ENCODE measurements around the gene TNNT2.
A peak's percentile ranks its signal among the peaks of the same experiment; 100 is the strongest.

The TNNT2 gene

DNA sequence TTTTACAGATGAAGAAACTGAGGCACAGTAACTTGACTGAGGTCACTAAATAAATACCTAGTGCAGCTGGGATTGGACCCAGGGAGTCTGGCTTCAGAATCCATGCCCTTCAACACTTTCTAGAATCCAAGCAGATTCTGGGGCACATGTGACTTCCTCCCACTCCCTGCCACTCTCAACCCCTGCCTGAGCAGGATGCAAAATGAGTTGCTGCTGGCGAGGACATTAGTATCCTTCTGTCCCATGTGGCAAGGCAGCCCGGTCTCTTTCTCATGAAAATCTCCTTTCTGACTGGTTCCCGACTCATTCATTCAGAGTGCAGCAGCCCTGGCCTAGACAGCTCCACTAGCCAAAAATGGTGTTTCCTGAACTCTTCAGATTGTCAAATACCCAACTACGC, 28.4 kb downstream of the TNNT2 start:
- DNase-seq: no peak
- no peaks in the 10 kb centered on the region for H3K79me1 ChIP-seq (ENCODE audit: low read length)
- no peak overlapping the region for H3K4me2 ChIP-seq (ENCODE audit: low read length)
- H3K4ac ChIP-seq (ENCODE audit: low read depth, low read length): no peak overlapping the region
- no peak overlapping the region for H2BK5ac ChIP-seq (ENCODE audit: low read length)
- H3K4me1 ChIP-seq (ENCODE audit: control insufficient read depth, low read depth, low read length): no peaks in the 10 kb centered on the region
- no peak overlapping the region for H3K27ac ChIP-seq (ENCODE audit: low read depth, low read length)
- H2BK15ac ChIP-seq (replicated peaks; ENCODE audit: low read depth): no peak overlapping the region
- H3K56ac ChIP-seq (ENCODE audit: low read length): no peak overlapping the region
- H3K36me3 ChIP-seq (ENCODE audit: control insufficient read depth, insufficient read depth, low read length): no peaks in the 10 kb centered on the region
- no peak overlapping the region for H4K8ac ChIP-seq (ENCODE audit: low read depth, low read length)
- no peak overlapping the region for H2BK120ac ChIP-seq (ENCODE audit: low read depth, low read length)
- H3K4me3 ChIP-seq (ENCODE audit: low read length): no peak overlapping the region
- no peak overlapping the region for H3K23ac ChIP-seq (ENCODE audit: low read length)
- no peak overlapping the region for H2AK5ac ChIP-seq (ENCODE audit: low read length)
- no peak overlapping the region for H3K18ac ChIP-seq (ENCODE audit: low read length)
- H4K5ac ChIP-seq (ENCODE audit: low read length): no peak overlapping the region
- no CpG with 5 or more reads among the region's 4 CpGs for WGBS (ENCODE audit: extremely low coverage, insufficient coverage, low lambda C conversion rate)
- no peaks in the 10 kb centered on the region for H3K27me3 ChIP-seq (ENCODE audit: insufficient read depth, low read length, poor library complexity)
- no peak overlapping the region for H3K9ac ChIP-seq (ENCODE audit: low read length)
- H3K79me2 ChIP-seq (ENCODE audit: control insufficient read depth, insufficient read depth, low read length): no peaks in the 10 kb centered on the region

- no peaks in the 10 kb centered on the region for H3K27me3 ChIP-seq (ENCODE audit: insufficient read depth, low read length, poor library complexity)
- DNase-seq: peak; percentile 84
- H4K5ac ChIP-seq (ENCODE audit: low read length): no peak overlapping the region
- no peak overlapping the region for H2BK15ac ChIP-seq (replicated peaks; ENCODE audit: low read depth)
- no peaks in the 10 kb centered on the region for H3K4me1 ChIP-seq (ENCODE audit: control insufficient read depth, low read depth, low read length)
- no peak overlapping the region for H3K4me3 ChIP-seq (ENCODE audit: low read length)
- peak overlapping the region; percentile 74 for H3K56ac ChIP-seq (ENCODE audit: low read length)
- H3K4me2 ChIP-seq (ENCODE audit: low read length): no peak overlapping the region
- H3K79me1 ChIP-seq (ENCODE audit: low read length): no peaks in the 10 kb centered on the region
- WGBS (ENCODE audit: extremely low coverage, insufficient coverage, low lambda C conversion rate): no CpG with 5 or more reads among the region's 6 CpGs
- H3K36me3 ChIP-seq (ENCODE audit: control insufficient read depth, insufficient read depth, low read length): no peaks in the 10 kb centered on the region
- H3K27ac ChIP-seq (ENCODE audit: low read depth, low read length): no peak overlapping the region
- H3K4ac ChIP-seq (ENCODE audit: low read depth, low read length): no peak overlapping the region
- H4K8ac ChIP-seq (ENCODE audit: low read depth, low read length): no peak overlapping the region
- H2AK5ac ChIP-seq (ENCODE audit: low read length): no peak overlapping the region
- H2BK120ac ChIP-seq (ENCODE audit: low read depth, low read length): no peak overlapping the region
- H3K9ac ChIP-seq (ENCODE audit: low read length): no peak overlapping the region
- H3K79me2 ChIP-seq (ENCODE audit: control insufficient read depth, insufficient read depth, low read length): no peaks in the 10 kb centered on the region
- no peak overlapping the region for H2BK5ac ChIP-seq (ENCODE audit: low read length)
- H3K23ac ChIP-seq (ENCODE audit: low read length): no peak overlapping the region
- no peak overlapping the region for H3K18ac ChIP-seq (ENCODE audit: low read length)
Measured at GRCh38 chr1:201348211-201348566, 29.3 kb downstream of the TNNT2 start.

GRCh38 chr1:201347498-201348210, 29.8 kb downstream of the TNNT2 start:
- no peak overlapping the region for H3K9ac ChIP-seq (ENCODE audit: low read length)
- H2BK5ac ChIP-seq (ENCODE audit: low read length): no peak overlapping the region
- no peak overlapping the region for H4K8ac ChIP-seq (ENCODE audit: low read depth, low read length)
- WGBS (ENCODE audit: extremely low coverage, insufficient coverage, low lambda C conversion rate): no CpG with 5 or more reads among the region's 7 CpGs
- no peak overlapping the region for H4K5ac ChIP-seq (ENCODE audit: low read length)
- H3K79me1 ChIP-seq (ENCODE audit: low read length): no peaks in the 10 kb centered on the region
- H3K18ac ChIP-seq (ENCODE audit: low read length): no peak overlapping the region
- H3K27ac ChIP-seq (ENCODE audit: low read depth, low read length): no peak overlapping the region
- no peak overlapping the region for H3K23ac ChIP-seq (ENCODE audit: low read length)
- H3K27me3 ChIP-seq (ENCODE audit: insufficient read depth, low read length, poor library complexity): no peaks in the 10 kb centered on the region
- no peak overlapping the region for H3K4me2 ChIP-seq (ENCODE audit: low read length)
- H3K4me3 ChIP-seq (ENCODE audit: low read length): no peak overlapping the region
- no peaks in the 10 kb centered on the region for H3K79me2 ChIP-seq (ENCODE audit: control insufficient read depth, insufficient read depth, low read length)
- no peak overlapping the region for H2AK5ac ChIP-seq (ENCODE audit: low read length)
- H3K4me1 ChIP-seq (ENCODE audit: control insufficient read depth, low read depth, low read length): no peaks in the 10 kb centered on the region
- no peak overlapping the region for H3K4ac ChIP-seq (ENCODE audit: low read depth, low read length)
- H3K56ac ChIP-seq (ENCODE audit: low read length): no peak overlapping the region
- H3K36me3 ChIP-seq (ENCODE audit: control insufficient read depth, insufficient read depth, low read length): no peaks in the 10 kb centered on the region
- H2BK120ac ChIP-seq (ENCODE audit: low read depth, low read length): no peak overlapping the region
- no peak for DNase-seq
- no peak overlapping the region for H2BK15ac ChIP-seq (replicated peaks; ENCODE audit: low read depth)

- no peak for DNase-seq
- H2AK5ac ChIP-seq (ENCODE audit: low read length): no peak overlapping the region
- no peaks in the 10 kb centered on the region for H3K79me1 ChIP-seq (ENCODE audit: low read length)
Measured at GRCh38 chr1:201346987-201347386, 30.5 kb downstream of the TNNT2 start.

DNA sequence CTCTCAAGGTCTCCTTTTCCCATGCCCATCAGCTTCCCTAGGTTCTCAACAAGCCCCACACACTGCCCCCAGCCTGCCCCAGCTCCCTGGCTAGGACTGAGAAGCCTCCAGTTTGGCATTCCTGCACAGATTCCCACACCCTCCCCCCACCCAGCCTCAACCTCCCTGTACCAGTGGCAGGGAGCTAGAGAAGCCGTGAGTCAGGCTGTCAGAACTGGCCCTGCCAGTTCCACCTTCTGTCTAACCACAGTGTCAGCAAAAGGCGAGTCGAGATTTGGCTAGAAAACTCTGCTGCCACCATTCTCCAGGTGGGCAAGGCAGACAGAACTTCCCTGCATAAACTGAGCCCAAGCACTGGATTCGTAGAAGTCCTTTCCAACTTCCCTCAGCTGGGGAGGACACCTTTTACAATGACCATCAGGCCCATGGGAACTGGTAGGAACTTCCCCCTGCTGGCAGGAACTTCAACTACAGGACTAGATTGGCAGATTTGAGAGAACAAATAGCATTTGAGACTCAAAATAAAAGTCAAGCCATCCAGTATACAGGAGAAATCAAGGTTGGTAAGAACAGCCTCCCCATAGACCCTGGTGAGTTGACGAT, 31.0 kb downstream of the TNNT2 start:
- peak; percentile 88 for DNase-seq
- H2BK120ac ChIP-seq (ENCODE audit: low read depth, low read length): no peak overlapping the region
- H3K79me2 ChIP-seq (ENCODE audit: control insufficient read depth, insufficient read depth, low read length): no peaks in the 10 kb centered on the region

More at GRCh38 chr1:201346987-201347386, 30.5 kb downstream of the TNNT2 start:
- WGBS (ENCODE audit: extremely low coverage, insufficient coverage, low lambda C conversion rate): no CpG with 5 or more reads among the region's 2 CpGs
- H3K79me2 ChIP-seq (ENCODE audit: control insufficient read depth, insufficient read depth, low read length): no peaks in the 10 kb centered on the region
- no peak overlapping the region for H3K9ac ChIP-seq (ENCODE audit: low read length)
- no peak overlapping the region for H3K23ac ChIP-seq (ENCODE audit: low read length)
- no peak overlapping the region for H3K4ac ChIP-seq (ENCODE audit: low read depth, low read length)
- no peak overlapping the region for H3K27ac ChIP-seq (ENCODE audit: low read depth, low read length)
- H2BK120ac ChIP-seq (ENCODE audit: low read depth, low read length): no peak overlapping the region
- no peak overlapping the region for H4K8ac ChIP-seq (ENCODE audit: low read depth, low read length)
- no peak overlapping the region for H3K56ac ChIP-seq (ENCODE audit: low read length)
- no peaks in the 10 kb centered on the region for H3K27me3 ChIP-seq (ENCODE audit: insufficient read depth, low read length, poor library complexity)
- H3K4me1 ChIP-seq (ENCODE audit: control insufficient read depth, low read depth, low read length): no peaks in the 10 kb centered on the region
- H4K5ac ChIP-seq (ENCODE audit: low read length): no peak overlapping the region
- H3K4me2 ChIP-seq (ENCODE audit: low read length): no peak overlapping the region
- no peak overlapping the region for H2BK5ac ChIP-seq (ENCODE audit: low read length)
- H3K36me3 ChIP-seq (ENCODE audit: control insufficient read depth, insufficient read depth, low read length): no peaks in the 10 kb centered on the region
- H3K4me3 ChIP-seq (ENCODE audit: low read length): no peak overlapping the region
- no peak overlapping the region for H3K18ac ChIP-seq (ENCODE audit: low read length)
- no peak overlapping the region for H2BK15ac ChIP-seq (replicated peaks; ENCODE audit: low read depth)

GRCh38 chr1:201345081-201345355, 32.5 kb downstream of the TNNT2 start:
- H3K36me3 ChIP-seq (ENCODE audit: control insufficient read depth, insufficient read depth, low read length): no peaks in the 10 kb centered on the region
- H2BK5ac ChIP-seq (ENCODE audit: low read length): no peak overlapping the region
- H3K79me2 ChIP-seq (ENCODE audit: control insufficient read depth, insufficient read depth, low read length): no peaks in the 10 kb centered on the region
- no peak overlapping the region for H3K18ac ChIP-seq (ENCODE audit: low read length)
- H2BK120ac ChIP-seq (ENCODE audit: low read depth, low read length): no peak overlapping the region
- H3K4ac ChIP-seq (ENCODE audit: low read depth, low read length): no peak overlapping the region
- H3K4me2 ChIP-seq (ENCODE audit: low read length): no peak overlapping the region
- H4K8ac ChIP-seq (ENCODE audit: low read depth, low read length): no peak overlapping the region
- no peak overlapping the region for H3K4me3 ChIP-seq (ENCODE audit: low read length)
- no peak overlapping the region for H2BK15ac ChIP-seq (replicated peaks; ENCODE audit: low read depth)
- H3K27ac ChIP-seq (ENCODE audit: low read depth, low read length): no peak overlapping the region
- H4K5ac ChIP-seq (ENCODE audit: low read length): no peak overlapping the region
- H3K79me1 ChIP-seq (ENCODE audit: low read length): no peaks in the 10 kb centered on the region
- DNase-seq: no peak
- H3K9ac ChIP-seq (ENCODE audit: low read length): no peak overlapping the region
- no peak overlapping the region for H3K56ac ChIP-seq (ENCODE audit: low read length)
- H3K23ac ChIP-seq (ENCODE audit: low read length): no peak overlapping the region
- no CpG with 5 or more reads among the region's 5 CpGs for WGBS (ENCODE audit: extremely low coverage, insufficient coverage, low lambda C conversion rate)
- H2AK5ac ChIP-seq (ENCODE audit: low read length): no peak overlapping the region
- no peaks in the 10 kb centered on the region for H3K27me3 ChIP-seq (ENCODE audit: insufficient read depth, low read length, poor library complexity)
- no peaks in the 10 kb centered on the region for H3K4me1 ChIP-seq (ENCODE audit: control insufficient read depth, low read depth, low read length)

More for the DNA sequence above, 31.0 kb downstream of the TNNT2 start:
- no peak overlapping the region for H3K4ac ChIP-seq (ENCODE audit: low read depth, low read length)
- no peak overlapping the region for H4K5ac ChIP-seq (ENCODE audit: low read length)
- H3K36me3 ChIP-seq (ENCODE audit: control insufficient read depth, insufficient read depth, low read length): no peaks in the 10 kb centered on the region
- no peak overlapping the region for H3K56ac ChIP-seq (ENCODE audit: low read length)
- H3K18ac ChIP-seq (ENCODE audit: low read length): no peak overlapping the region
- H2BK15ac ChIP-seq (replicated peaks; ENCODE audit: low read depth): no peak overlapping the region
- H4K8ac ChIP-seq (ENCODE audit: low read depth, low read length): no peak overlapping the region
- no peak overlapping the region for H3K27ac ChIP-seq (ENCODE audit: low read depth, low read length)
- H3K4me2 ChIP-seq (ENCODE audit: low read length): no peak overlapping the region
- H3K9ac ChIP-seq (ENCODE audit: low read length): no peak overlapping the region
- H3K79me1 ChIP-seq (ENCODE audit: low read length): no peaks in the 10 kb centered on the region
- H2AK5ac ChIP-seq (ENCODE audit: low read length): no peak overlapping the region
- no peak overlapping the region for H3K4me3 ChIP-seq (ENCODE audit: low read length)
- WGBS (ENCODE audit: extremely low coverage, insufficient coverage, low lambda C conversion rate): no CpG with 5 or more reads among the region's 5 CpGs
- no peak overlapping the region for H2BK5ac ChIP-seq (ENCODE audit: low read length)
- H3K23ac ChIP-seq (ENCODE audit: low read length): no peak overlapping the region
- no peaks in the 10 kb centered on the region for H3K4me1 ChIP-seq (ENCODE audit: control insufficient read depth, low read depth, low read length)
- H3K27me3 ChIP-seq (ENCODE audit: insufficient read depth, low read length, poor library complexity): no peaks in the 10 kb centered on the region
